ENCODE data around the gene KRT76.
"Not testable (repeated sequence)": the region's sequence is repeated elsewhere in the genome, so short reads cannot be mapped to it uniquely, and the experiment has no call there.

KRT76 gene

DNA sequence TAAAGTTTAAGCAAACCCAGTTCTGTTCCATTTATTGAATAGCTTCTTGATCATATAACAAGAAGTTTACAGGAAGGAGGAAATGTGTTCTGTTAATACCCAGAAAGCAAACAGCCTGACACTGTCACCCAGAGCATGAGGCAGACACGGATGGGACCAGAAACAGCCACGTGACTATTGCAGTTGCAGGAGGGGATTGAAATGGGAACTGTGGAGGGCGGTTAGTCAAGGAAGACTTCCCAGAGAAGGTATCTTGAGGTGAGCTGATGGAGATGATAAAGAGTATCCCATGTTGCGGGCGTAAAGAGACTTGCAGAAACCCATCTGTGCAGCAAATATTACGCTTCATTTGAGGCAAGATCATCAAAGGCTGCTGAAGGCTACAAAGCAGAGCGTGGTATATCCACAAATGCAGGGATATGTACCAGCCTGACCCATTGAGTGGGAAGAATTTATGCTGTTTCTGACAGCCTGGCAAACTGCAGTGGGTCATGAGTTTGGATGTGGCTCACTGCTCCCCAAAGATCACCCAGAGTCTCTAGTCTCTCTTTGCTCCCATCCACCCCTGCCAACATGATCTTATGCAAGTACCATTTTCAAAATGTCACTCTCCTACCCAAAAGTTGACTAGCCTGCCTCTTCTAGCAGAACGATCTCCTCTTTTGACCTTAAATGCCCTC, 20.7 kb downstream of the KRT76 start:
- no peak for DNase-seq

DNA sequence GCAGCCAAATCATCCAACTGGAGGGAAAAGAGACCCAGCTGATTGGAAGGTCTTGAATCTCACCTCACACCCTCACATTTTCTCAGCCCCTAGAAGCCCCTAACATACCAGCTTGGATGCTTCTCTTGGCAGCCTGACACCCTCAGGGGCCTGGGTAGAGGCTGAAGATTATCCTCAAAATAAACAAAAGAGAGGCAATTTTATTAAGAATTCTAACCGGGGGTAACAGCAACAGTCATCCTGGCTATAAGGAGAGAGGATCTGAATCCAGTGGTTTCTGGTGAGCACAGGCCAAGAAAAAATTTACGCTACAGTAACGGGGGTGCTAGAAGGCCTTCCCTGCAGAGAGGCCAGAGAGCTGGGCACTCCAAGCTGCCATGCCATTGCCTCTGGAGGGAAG, 21.6 kb downstream of the KRT76 start:
- DNase-seq, result no peak

DNA sequence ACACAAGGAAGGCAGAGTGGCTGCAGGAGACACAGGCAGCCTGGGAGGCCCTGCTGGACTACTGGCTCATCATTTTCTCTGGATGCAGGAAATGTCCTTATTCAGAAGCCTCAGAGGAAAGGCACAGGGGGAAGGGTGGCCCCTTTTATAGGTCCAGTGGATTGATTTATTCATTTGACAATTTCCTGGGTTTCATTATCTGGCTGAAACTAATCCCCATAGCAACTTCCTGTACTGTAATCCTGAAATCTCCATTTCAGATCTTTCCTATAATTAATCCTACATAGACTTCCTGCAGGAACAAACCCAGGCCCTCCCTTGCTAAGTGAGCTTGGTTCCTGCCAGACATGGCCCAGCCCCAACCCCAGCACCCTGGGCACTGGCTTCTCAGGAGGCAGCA, 23.0 kb downstream of the KRT76 start:
- DNase-seq, result no peak

DNA sequence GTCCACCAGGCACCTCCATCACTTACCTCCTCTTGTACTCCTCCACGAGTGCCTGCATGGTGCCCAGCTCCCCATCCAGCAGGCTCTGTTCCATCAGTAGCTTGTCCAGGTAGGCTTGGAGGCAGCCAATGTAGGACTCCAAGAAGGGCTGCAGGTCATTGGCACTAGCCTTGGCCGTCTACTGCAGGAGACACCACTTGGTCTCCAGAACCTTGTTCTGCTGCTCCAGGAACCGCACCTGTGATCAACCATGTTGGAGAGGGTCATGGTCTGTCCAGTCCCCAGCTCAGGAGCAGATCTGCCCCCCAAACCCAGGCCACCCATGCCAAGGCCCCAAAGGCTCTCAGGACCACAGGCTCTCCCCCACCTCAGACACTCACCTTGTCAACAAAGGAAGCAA, 23.9 kb downstream of the KRT76 start:
- no peak for DNase-seq

DNA sequence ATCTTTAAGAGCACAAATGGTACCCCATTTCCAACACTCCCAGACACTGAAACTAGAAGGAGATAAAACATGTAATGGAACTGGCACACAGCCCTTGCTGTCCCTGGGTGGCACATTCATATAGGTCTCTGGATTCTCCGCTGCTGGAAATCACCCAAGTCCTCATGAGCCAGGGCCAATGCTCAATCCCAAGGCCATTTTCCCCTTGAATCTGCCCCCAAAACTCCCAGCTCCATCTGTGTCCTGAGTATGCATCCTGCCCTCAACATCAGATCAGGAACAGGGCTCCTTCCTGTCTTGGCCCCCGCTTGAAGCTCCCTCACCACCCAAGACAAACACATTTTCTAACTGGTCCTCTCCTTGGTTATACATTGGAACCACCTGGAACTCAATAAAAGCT, 24.6 kb downstream of the KRT76 start:
- no peak for DNase-seq

DNA sequence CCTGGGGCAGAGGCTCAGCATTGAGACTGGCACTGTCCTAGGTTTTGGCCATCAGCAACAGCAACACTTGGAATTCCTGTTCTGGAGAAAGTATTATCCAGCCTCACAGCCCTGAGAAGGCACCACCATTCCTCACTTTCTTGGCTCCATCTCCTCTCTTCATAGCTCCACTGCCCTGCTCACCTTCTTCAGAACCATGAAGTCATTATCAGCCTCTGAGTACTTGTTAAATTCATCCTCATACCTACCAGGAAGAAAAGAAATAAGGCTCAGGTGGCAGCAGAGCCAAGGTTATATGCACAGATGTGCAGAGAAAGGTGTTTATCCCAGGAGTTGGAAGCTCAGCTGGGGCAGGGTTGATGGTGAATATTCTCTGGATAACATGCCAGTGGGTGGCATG, 25.4 kb downstream of the KRT76 start:
- no peak for DNase-seq

DNA sequence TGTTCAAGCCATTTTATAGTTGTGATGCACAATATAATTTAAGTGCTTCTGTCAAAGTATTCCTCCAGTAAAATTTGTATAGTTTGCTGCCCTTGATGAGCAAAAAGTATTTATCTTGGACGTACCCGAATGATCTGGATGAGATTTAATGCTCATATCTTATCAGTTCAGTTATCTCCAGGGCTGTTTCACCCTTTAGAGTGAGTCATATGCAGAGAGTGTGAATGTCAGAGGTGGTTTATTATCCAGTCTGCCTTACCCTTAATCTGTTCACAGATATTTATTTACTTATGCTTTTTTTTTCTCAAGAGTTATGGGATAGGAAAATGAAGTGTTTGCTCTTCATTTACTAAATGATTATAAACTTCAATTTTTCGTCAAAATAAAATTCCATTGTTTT, 26.6 kb downstream of the KRT76 start:
- DNase-seq, result not testable (repeated sequence)

DNA sequence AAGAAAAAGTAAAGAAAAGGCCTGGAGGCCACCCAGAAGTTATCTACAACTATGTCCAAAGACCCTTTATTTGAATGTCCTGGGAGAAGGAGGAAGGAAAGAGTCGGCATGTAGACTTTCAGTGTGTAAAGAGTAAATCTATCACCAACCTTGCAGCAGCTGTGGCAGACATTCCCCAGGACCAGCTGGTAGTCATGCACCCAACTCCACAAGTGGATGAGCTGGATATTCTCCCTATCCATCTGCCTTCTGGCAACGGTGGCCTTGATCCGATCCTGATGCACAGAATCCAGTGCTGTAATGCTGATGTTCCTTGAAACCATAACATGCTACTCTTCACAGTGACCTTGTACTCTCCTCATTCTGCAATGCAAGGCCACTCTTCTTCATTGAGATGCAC, 27.3 kb downstream of the KRT76 start:
- no peak for DNase-seq

DNA sequence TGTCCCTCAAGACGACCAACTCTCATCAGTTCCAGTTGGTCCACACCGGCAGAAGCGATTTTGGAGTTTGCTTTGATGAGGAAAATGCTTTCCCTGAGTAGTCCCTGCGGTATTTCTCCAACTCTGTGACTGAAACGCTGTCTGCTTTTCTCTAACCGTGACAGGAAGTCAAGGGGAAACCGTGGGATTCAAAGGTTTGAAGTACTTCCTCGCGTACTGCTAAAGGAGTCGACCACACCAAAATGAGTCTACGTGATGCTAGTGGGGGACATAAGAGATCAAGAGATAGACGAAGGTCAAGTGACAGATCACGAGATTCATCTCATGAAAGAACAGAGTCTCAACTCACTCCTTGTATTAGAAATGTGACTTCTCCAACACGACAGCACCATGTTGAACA, 28.6 kb downstream of the KRT76 start:
- no peak for DNase-seq

DNA sequence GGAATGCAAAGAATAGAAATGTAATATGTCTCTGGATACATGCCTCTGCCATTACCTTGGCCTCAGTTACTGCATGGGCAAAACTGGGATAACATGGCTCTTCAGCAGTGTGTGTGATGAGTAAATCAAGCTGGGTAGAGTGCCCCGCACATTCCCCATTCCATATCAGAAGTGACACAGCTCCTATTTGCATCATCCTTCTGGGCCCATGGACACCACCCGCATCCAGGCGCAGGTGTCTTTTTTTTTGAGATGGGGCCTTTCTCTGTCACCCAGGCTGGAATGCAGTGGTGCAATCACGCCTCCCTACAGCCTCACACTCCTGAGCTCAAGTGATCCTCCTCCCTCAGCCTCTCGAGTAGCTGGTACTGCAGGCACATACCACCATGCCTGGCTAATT, 31.6 kb downstream of the KRT76 start:
- no peak for DNase-seq

DNA sequence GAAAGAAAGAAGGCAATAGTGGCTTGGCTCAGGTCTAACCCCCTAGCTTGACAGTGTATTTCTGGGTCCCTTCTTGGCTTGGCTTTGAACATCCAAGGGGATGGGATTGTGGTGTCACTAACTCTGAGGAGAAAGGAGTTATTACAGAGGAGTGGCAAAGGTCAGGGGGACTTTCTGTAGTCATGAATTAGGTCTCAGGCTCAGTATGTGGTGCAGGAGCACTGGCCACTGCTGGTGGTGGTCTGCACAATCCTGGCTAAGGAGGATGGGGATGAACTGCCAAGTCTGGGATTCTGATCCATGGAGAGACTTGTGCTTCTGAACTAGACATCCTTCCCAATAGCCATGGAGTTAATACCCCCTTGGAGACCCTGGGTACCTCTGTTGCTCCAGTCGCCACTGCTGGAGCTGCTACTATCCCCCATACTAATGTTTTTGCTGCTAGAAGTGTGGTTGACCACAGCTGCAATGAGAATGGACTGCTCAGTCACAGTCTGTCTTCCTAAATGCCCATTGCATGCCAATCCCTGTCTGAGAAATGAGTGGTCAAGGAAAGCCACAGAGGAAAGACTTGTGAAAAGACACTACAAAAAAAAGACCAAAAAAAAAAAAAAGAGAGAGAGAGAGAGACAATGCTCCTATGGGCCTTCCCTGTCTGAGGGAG, 32.5 kb downstream of the KRT76 start:
- no peak for DNase-seq

DNA sequence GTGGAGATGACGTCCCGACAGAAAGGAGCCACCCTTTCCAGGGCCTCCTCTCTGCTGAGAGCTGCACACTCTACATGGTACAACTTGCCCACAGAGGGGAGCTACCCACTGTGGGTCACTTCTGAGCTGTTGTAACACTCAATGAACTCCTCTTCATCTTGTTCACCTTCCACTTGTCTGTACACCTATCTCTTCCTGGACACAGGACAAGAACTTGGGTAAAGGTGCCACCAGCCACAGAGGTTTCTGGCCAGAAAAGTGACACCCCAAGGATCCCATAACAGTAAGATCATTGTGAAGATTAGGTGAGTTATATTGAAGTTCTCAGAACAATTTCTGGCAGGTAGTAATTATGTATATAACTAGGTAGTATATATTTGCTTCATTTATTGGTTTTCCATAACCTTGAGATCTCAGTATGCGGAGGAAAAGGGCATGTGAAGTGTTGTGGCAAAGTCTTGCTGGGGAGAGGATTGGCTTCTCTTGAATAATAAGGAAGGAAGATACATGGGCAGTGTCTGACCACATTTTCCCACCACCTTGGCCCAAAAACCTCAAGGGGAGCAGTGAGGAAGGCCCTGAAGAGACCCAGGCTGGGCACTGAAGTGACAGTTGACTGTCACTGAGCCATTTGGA, 34.2 kb downstream of the KRT76 start:
- DNase-seq, result no peak

DNA sequence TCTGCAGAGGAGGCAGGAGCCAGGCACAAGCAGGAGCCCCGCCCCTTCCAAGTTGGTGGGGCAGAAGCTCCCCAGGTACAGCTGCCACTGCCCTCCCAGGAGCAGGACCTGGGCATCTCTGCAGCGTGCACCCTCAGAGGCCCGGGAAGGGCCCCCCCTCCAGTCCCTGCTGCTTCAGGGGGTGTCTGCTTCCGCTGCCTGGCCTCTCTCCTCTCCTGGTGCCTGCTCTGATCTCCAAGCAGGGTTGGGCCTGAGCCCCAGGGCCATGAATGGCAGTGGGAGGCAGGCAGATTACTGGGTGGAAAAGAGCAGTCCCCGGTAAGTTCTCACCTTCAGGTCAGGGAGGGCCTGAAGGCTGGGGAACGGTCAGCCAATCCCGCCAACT, 35.0 kb downstream of the KRT76 start:
- no peak for DNase-seq

DNA sequence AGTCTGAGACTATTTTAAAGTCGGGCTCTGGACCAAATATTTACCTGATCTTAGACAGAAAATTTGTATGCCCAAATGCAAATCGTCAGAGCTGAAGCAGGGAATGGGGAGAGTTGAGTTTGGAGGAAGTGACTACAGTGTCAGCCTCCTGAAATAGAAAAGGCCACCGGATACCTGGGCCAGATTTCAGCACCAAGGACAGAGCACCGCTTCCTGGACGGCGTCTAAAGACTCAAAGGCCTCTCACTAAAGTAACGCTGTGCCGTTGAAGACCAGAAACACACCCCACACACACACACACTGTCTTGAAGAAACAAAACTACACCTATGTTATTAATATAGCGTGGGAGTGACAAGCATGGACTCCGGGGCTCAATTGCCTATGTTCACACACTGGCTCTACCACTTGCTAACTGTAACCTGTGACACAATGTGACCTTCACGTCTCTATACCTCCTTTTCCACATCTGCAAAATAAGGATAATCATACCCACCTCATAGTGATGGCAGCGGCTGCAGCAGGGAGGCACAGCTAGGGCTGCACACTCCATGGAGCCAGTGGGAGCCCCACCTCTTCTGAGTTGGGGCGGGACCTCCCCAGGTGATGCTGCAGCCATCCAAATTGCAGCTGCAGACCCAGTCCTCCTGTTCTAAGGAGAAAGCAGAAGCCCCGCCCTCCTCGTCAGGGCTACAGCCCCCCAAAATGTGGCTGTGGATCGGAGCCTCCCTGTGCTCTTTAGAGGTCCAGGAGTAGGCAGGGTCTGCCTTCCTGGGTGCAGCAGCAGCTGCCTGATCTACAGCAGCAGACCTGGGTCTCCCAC, 35.6 kb downstream of the KRT76 start:
- DNase-seq, result no peak

DNA sequence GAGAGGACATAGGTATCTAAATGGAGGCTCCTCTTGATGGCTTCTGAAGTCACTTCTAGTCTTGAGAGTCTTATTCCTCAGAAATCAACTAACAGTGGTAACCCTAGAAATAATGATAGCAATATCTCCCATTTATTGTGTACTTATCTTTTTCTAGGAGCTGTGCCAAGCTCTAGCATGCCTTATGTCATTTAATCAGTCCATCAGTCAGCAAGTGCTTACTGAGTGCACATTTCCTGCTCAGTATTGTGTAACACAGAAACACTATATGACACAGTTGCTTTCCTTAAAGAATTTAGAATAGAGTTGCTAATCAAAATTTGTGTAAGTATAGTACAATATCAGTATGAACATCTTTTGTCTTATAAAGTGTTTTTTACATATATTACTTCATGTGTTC, 36.6 kb downstream of the KRT76 start:
- peak; percentile 84 for DNase-seq

DNA sequence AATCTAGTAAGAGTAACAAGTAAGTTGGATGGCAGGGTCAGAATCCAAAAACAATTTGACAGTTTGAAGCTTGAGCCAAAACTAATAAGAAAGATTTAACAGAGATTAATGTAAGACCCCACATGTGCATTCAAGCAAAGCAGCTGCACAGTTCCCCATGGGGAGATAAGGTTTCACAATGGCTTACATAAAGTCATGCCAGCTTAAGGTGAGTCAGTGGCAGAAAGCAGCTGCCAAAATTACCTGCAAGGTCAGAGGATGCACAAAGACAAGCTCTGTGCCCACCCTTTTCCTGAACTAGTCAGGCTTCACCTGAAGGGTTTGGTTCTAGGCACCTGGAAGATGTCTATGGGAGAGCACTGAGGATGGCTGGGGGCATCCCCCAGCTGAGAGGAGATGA, 37.2 kb downstream of the KRT76 start:
- no peak for DNase-seq

DNA sequence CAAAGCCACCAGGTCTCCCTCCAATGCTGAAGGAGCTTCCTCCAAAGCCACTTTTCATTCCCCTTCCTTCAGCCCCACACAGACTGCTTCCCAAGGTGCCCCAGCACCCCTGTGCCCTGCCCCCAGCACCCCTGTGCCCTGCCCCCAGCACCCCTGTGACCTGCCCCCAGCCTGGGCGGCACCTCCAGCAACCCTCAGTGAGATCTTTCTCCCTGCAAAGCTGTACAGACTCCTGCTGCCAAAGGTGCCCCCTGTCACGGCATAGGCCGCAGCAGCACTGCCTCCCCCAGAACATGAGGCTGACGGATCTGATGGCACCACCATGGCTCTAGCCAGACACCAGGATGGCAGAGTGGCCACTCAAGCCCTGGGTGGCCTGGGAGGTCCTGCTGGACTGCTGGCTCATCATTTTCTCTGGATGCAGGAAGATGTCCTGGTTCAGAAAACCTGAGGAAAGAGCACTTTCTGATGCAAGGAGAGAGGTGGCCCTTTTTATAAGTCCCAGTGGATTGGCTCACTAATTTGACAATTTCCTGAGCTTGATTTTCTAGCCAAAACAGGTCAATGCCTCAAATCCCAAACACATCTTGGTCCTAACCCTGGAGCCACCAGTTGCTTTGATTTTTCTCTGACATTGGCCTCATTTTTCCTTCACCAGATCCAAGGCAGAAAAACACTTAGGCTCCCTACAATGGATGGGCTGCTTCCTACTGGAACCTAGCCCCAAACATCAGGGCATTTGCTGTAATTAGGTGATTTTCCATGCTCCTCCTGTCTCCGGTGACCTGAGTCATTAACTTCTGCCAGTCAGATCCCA, 41.1 kb downstream of the KRT76 start:
- DNase-seq, result no peak

DNA sequence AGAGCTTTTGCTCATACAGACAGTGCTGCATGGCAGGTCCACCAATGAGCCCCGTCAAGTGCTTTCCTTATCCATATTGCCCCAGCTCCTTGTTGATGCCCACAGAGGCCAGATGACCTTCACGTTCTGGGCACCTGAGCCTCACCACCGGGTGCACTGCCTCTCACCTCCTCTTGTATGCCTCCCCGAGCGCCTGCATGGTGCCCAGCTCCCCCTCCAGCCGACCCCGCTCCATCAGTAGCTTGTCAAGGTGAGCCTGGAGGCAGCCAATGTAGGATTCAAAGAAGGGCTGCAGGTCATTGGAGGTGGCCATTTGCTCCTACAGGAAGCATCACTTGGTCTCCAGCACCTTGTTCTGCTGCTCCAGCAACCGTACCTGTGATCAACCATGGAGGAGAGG, 42.0 kb downstream of the KRT76 start:
- DNase-seq, result no peak

DNA sequence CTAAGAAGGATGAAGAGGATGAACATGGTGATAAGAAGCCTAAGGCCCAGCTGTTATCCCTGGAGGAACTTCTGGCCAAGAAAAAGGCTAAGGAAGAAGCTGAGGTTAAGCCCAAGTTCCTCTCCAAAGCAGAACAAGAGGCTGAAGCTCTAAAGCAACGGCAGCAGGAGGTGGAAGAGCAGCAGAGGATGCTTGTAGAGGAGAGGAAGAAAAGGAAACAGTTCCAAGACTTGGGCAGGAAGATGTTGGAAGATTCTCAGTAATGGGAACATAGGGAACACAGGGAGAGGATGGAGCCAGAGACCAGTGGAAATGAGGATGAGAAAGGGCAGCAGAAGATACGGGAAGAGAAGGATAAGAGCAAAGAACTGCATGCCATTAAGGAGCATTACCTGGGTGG, 46.4 kb downstream of the KRT76 start:
- DNase-seq, result no peak

DNA sequence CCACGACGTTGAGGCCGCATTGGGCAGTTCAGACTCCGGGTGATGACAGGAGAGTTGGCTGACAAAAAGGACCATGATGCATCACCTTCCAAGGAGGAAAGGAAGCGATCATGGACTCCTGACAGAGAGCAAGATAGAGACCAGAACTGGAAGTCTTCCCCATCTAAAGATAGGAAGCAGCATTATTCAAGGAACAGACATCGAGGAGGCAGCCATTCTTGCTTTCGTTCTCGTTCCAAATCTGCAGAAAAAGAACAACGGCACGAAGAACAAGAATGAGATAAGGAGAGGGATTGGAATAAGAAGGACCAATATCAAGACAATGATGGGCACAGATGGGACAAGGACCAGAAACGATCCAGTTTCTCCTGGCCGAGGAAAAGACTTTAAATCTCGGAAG, 46.8 kb downstream of the KRT76 start:
- DNase-seq, result no peak

DNA sequence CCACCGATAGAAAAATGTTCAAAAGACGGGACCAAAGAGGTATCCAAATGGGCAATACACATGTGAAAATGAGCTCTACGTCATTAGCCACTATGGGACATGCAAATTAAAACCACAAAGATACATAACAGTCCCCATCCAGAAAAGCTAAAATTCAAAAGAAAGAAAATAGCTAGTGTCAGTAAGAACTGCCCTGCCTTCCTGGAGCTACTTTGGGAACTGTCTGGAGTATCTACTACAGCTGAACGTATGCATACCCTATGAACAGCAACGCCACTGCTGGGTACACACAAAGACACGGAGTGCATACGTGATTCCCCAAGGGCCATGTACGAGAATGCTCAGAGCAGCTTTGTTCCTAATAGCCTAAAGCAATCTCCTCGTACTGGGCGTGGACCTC, 48.0 kb downstream of the KRT76 start:
- DNase-seq, result no peak

DNA sequence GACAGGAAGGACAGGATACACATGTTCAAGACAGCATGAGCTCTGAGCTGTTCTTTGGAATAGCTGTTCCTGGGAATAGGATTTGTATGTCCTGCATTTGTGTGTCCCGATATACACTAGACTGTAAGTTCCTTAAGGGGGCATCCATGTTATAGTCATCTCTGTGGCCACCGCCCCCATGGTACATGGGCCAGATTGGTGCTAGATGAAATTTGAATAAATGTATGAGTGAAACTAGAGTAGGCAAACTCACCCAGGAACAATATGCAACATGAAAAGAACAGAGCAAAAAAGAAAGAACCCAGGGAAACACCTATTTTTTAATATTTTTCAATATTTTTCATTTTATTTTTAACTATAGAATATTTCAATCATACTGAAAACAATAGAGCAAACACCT, 48.8 kb downstream of the KRT76 start:
- no peak for DNase-seq

DNA sequence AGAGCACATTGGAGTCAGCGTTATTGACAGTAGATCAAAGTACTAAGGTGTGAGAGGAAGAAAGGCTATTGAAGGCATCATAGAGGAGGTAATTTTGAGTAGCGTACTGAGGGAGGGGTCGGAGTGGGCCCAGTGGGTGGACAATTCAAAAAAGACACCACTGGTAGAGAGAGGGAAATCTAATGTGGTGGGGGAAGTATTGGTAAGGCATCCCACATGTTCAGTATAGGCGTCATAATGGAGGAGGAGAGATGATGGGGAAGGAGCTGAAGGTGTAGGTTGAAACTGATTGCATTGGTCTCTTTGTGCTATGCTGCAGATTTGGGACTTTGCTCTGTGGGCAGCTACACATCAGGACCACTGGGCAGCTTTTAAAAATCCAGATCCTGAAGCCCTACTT, 50.1 kb downstream of the KRT76 start:
- no peak for DNase-seq
